Loucy (cell line): ENCODE results near the gene TSSK6.

Experiments used
- H2AFZ ChIP-seq: fragments of 200-600 bp; sonication (generic); 2 replicates; pipeline ENCODE4 v1.6.0; 2016; ENCODE audit warnings: antibody characterized with exemption, mild to moderate bottlenecking, low read length, moderate library complexity
- H3F3A ChIP-seq: fragments of 200-600 bp; 2 replicates; pipeline ENCODE4 v1.6.0; 2016; ENCODE audit warnings: antibody characterized with exemption, low read depth, mild to moderate bottlenecking
- H3K27me3 ChIP-seq: fragments of 200-600 bp; sonication (generic); 2 replicates; pipeline ENCODE4 v1.6.1; 2014; ENCODE audit warnings: low read length, mild to moderate bottlenecking; ENCODE audit not compliant: insufficient read depth, poor library complexity, severe bottlenecking
- H3K36me3 ChIP-seq: fragments of 200-600 bp; sonication (generic); 2 replicates; pipeline ENCODE4 v1.6.1; 2016; ENCODE audit warnings: low read length; ENCODE audit not compliant: insufficient read depth
- H3K4me1 ChIP-seq: fragments of 200-600 bp; sonication (generic); 2 replicates; pipeline ENCODE4 v1.5.1; 2014; ENCODE audit warnings: low read length, mild to moderate bottlenecking; ENCODE audit not compliant: insufficient read depth, poor library complexity, severe bottlenecking
- H3K4me2 ChIP-seq: fragments of 200-600 bp; sonication (generic); 2 replicates; pipeline ENCODE4 v1.6.0; 2014; ENCODE audit warnings: antibody characterized with exemption, low read length, low read depth, mild to moderate bottlenecking; ENCODE audit not compliant: poor library complexity, severe bottlenecking
- H3K4me3 ChIP-seq: fragments of 200-600 bp; sonication (generic); 2 replicates; pipeline ENCODE4 v1.5.1; 2014; ENCODE audit warnings: low read length, mild to moderate bottlenecking, mixed read lengths; ENCODE audit not compliant: poor library complexity, severe bottlenecking
- H3K79me2 ChIP-seq: fragments of 200-600 bp; sonication (generic); 2 replicates; pipeline ENCODE4 v1.6.1; 2014; ENCODE audit warnings: low read length; ENCODE audit not compliant: insufficient read depth
- H3K9ac ChIP-seq: fragments of 200-600 bp; sonication (generic); 2 replicates; pipeline ENCODE4 v1.6.0; 2014; ENCODE audit warnings: mild to moderate bottlenecking, low read depth, low read length, moderate library complexity; ENCODE audit not compliant: poor library complexity, severe bottlenecking
- H3K9me2 ChIP-seq: fragments of 200-600 bp; sonication (generic); replicated peaks from 2 replicates; pipeline ENCODE4 v1.6.1; 2016; ENCODE audit warnings: low read depth, low read length, mixed read lengths
- H3K9me3 ChIP-seq: fragments of 200-600 bp; sonication (generic); 2 replicates; pipeline ENCODE4 v1.6.1; 2014; ENCODE audit warnings: mild to moderate bottlenecking, antibody characterized with exemption, low read length, low read depth; ENCODE audit not compliant: insufficient read depth
- H4K20me1 ChIP-seq: fragments of 200-600 bp; sonication (generic); 2 replicates; pipeline ENCODE4 v1.6.0; 2014; ENCODE audit warnings: antibody characterized with exemption, low read length, mild to moderate bottlenecking; ENCODE audit not compliant: insufficient read depth, poor library complexity, severe bottlenecking
- CTCF ChIP-seq: fragments of 200-600 bp; sonication (generic); conservative IDR thresholded peaks from 2 replicates; pipeline ENCODE4 v1.5.1; 2014; ENCODE audit warnings: mild to moderate bottlenecking, antibody characterized with exemption, low read length
- EZH2phosphoT487 ChIP-seq: fragments of 200-600 bp; IDR thresholded peaks from 2 replicates; pipeline ENCODE4 v1.6.1; 2018; ENCODE audit warnings: antibody characterized with exemption, mild to moderate bottlenecking, moderate library complexity, borderline replicate concordance

The TSSK6 gene

GRCh38 chr19:19550485-19550929 is 35.2 kb upstream of the TSSK6 start:
- Histone ChIP-seq H3K27me3 (no peaks in the 10 kb centered on the region), H3K9me2 (no peaks in the 10 kb centered on the region), H3K4me1 (no peaks in the 10 kb centered on the region), H2AFZ (no peak overlapping the region), H3K9ac (no peak overlapping the region), H3K4me3 (no peak overlapping the region), H3K36me3 (no peaks in the 10 kb centered on the region), H3K9me3 (no peaks in the 10 kb centered on the region), H3K79me2 (no peaks in the 10 kb centered on the region), H4K20me1 (no peaks in the 10 kb centered on the region), H3K4me2 (no peak overlapping the region), H3F3A (no peaks in the 10 kb centered on the region)
- TF ChIP-seq CTCF (no peak), EZH2phosphoT487 (no peak)

- Histone ChIP-seq H3K9ac (no peak overlapping the region), H3K9me3 (no peaks in the 10 kb centered on the region)
- TF ChIP-seq EZH2phosphoT487 (no peak), CTCF (no peak)
These were observed 34.6 kb upstream of the TSSK6 start for GRCh38 chr19:19549804-19550464.

GRCh38 chr19:19548915-19549759 is 33.8 kb upstream of the TSSK6 start:
- Histone ChIP-seq H2AFZ (no peak overlapping the region), H3K36me3 (no peaks in the 10 kb centered on the region), H3K4me2 (no peak overlapping the region), H4K20me1 (no peaks in the 10 kb centered on the region), H3F3A (no peaks in the 10 kb centered on the region), H3K9me2 (no peaks in the 10 kb centered on the region), H3K79me2 (no peaks in the 10 kb centered on the region), H3K9me3 (no peaks in the 10 kb centered on the region), H3K4me1 (no peaks in the 10 kb centered on the region), H3K27me3 (no peaks in the 10 kb centered on the region), H3K4me3 (no peak overlapping the region), H3K9ac (no peak overlapping the region)
- TF ChIP-seq EZH2phosphoT487 (no peak), CTCF (no peak)

More at GRCh38 chr19:19549804-19550464, 34.6 kb upstream of the TSSK6 start:
- no peak overlapping the region for H3K4me2 ChIP-seq
- no peaks in the 10 kb centered on the region for H3K79me2 ChIP-seq
- H3F3A ChIP-seq = no peaks in the 10 kb centered on the region
- H4K20me1 ChIP-seq = no peaks in the 10 kb centered on the region
- H2AFZ ChIP-seq = no peak overlapping the region
- no peaks in the 10 kb centered on the region for H3K9me2 ChIP-seq
- H3K4me1 ChIP-seq = no peaks in the 10 kb centered on the region
- H3K27me3 ChIP-seq = no peaks in the 10 kb centered on the region
- H3K36me3 ChIP-seq = no peaks in the 10 kb centered on the region
- no peak overlapping the region for H3K4me3 ChIP-seq
